Naive B cell (primary cell): ENCODE measurements around the gene JPH2. TPM values are rescaled to one million over a fixed set of nuclear protein-coding genes. Genes with fewer than 3 reads are reported as not detected.
"Not testable (repeated sequence)": the region's sequence is repeated elsewhere in the genome, so short reads cannot be mapped to it uniquely, and the experiment has no call there.

Experiments
- ATAC-seq, 2 donors: fragments of 150-1000 bp; cut with Tn5 transposase; 2 replicates each; pipeline ENCODE4 v1.10.0; 2021; ENCODE audit warnings: low read depth in 2 of 2, mild to moderate bottlenecking in 2 of 2, moderate library complexity in 2 of 2
- DNase-seq: peaks from one replicate; pipeline ENCODE4 v3.0.0; 2022
- H3K27ac Mint-ChIP-seq, 6 donors: one replicate each; pipeline ENCODE4 v1.8.0; 2020 to 2022; ENCODE audit warnings: mild to moderate bottlenecking in 6 of 6, mixed read lengths in 6 of 6, moderate library complexity in 5 of 6, inconsistent platforms in 2 of 6
- H3K27me3 Mint-ChIP-seq, 3 donors: one replicate each; pipeline ENCODE4 v1.8.0; 2021 to 2022; ENCODE audit warnings: mixed read lengths in 3 of 3, mild to moderate bottlenecking in 1 of 3
- H3K36me3 Mint-ChIP-seq, 2 donors: one replicate each; pipeline ENCODE4 v1.8.0; 2020 to 2022; ENCODE audit warnings: mixed read lengths in 2 of 2, inconsistent platforms in 1 of 2, mild to moderate bottlenecking in 1 of 2
- H3K4me1 Mint-ChIP-seq, 3 donors: one replicate each; pipeline ENCODE4 v1.8.0; 2020 to 2022; ENCODE audit warnings: mixed read lengths in 3 of 3, inconsistent platforms in 1 of 3, mild to moderate bottlenecking in 1 of 3, moderate library complexity in 1 of 3
- H3K4me3 Mint-ChIP-seq, 8 donors: one replicate each; pipeline ENCODE4 v1.8.0; 2020 to 2022; ENCODE audit warnings: mild to moderate bottlenecking in 8 of 8, mixed read lengths in 8 of 8, moderate library complexity in 8 of 8, inconsistent platforms in 2 of 8
- H3K9me3 Mint-ChIP-seq, 7 donors: one replicate each; pipeline ENCODE4 v1.8.0; 2020 to 2022; ENCODE audit warnings: mixed read lengths in 7 of 7, mild to moderate bottlenecking in 5 of 7, inconsistent platforms in 2 of 7, moderate library complexity in 1 of 7
- polyA plus RNA-seq, 6 donors: library from polyadenylated mRNA; unstranded; fragments of 300-500 nt; fragmentation: Illumina TruSeq; gene quantifications; one replicate each; pipeline ENCODE4 v1.2.3, GENCODE V29; 2021; ENCODE audit warnings: low read depth in 6 of 6

Gene JPH2
- polyA plus RNA-seq, 6 donors from 2014 or later: not detected

DNA sequence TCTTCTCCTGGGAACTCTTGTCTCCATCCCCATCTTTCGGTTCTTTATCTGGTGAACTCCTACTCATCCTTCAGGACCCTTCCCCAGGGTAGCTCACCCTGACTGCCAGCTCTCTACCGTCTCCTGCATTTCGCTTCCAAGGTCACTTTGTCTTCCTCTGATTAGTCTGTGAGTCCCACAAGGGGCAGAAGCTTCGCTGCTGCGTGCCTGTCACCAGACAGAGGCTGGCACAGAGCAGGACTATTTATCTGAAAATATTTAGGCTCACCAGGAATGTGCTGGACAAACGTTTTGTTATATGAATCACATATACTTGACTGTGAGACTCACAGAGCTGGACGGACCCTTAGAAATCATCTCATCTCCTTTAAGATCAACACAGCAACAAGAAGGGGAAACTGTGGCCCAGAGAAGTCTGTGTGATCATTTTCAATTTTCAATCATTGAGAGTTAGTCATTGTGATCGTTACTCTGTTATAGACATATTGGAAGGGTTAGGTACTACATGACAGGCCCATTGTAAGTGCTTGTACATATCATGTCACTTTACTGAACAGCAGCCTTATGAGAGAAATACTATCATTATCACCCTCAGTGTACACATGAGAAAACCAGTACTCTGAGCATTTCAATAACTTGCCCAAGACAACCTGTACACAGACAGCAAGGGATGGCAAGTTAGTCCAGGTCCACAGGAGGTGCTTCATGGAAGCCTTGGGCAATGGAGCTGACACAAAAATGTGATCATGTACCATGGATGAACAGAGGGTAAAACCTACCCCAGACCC lies 51.4 kb downstream of the JPH2 start:
- DNase-seq: no peak
- H3K27me3 Mint-ChIP-seq: peaks cover 22 to 27% (median 23%) of the 10 kb centered on the region in 3 donors
- H3K9me3 Mint-ChIP-seq: peaks cover 0 to 2% (median 0%) of the 10 kb centered on the region in 7 donors
- no peak overlapping the region for H3K4me3 Mint-ChIP-seq
- H3K36me3 Mint-ChIP-seq: no peaks in the 10 kb centered on the region
- no peak for ATAC-seq
- H3K4me1 Mint-ChIP-seq: no peaks in the 10 kb centered on the region
- peak overlapping the region in 1 of 6 donors; percentile 20 for H3K27ac Mint-ChIP-seq

DNA sequence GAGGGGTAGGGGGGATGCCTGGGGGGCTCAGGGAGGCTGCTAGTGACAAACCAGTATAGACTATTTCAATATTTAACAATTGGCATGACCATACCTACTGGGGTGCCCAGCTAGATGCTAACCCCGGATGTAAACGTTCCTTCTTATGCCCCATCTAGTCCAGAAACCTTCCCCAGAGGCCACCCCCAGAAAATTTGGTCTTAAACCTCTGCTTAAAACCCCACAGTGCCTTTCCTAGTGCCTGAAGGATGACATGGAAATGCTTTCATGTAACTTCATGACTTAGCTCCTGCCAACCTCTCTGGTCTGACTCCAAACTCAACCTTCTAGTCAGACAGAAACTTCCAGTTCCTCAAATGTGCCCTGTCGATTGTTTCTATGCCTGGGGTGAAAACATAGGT lies 52.0 kb downstream of the JPH2 start:
- Mint-ChIP-seq H3K9me3 (peaks cover 0 to 2% (median 0%) of the 10 kb centered on the region in 7 donors), H3K27me3 (peaks cover 20 to 23% (median 23%) of the 10 kb centered on the region in 3 donors), H3K36me3 (no peaks in the 10 kb centered on the region), H3K4me3 (no peak overlapping the region), H3K27ac (no peak overlapping the region), H3K4me1 (no peaks in the 10 kb centered on the region)
- peak in 1 of 2 donors; percentile 56 for ATAC-seq
- DNase-seq: no peak

DNA sequence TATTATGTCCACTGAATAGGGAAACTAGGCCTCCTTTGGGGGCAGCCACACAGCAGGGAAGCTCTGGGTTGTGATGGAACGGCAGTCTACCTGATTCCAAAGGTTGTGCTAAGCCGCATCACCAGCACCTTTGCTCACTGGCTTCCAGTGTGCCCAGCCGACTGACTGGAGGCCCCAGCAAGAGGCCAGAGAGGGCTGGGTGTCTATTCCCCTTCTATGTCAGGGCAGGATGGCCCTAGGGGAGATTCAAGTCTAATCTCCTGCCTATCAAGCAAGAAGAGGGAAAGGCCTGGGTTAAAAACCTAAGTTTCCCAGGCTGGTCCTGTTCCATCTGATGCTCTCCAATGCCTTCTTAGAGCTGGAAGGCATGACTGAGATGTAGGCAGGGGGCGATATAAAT lies 53.6 kb downstream of the JPH2 start:
- H3K4me1 Mint-ChIP-seq: no peaks in the 10 kb centered on the region
- DNase-seq (no peak), ATAC-seq (no peak)
- H3K4me3 Mint-ChIP-seq: no peak overlapping the region
- no peak overlapping the region for H3K27ac Mint-ChIP-seq
- peaks cover 6 to 16% (median 13%) of the 10 kb centered on the region in 3 donors for H3K27me3 Mint-ChIP-seq
- H3K36me3 Mint-ChIP-seq: no peaks in the 10 kb centered on the region
- peaks cover 0 to 2% (median 0%) of the 10 kb centered on the region in 7 donors for H3K9me3 Mint-ChIP-seq

DNA sequence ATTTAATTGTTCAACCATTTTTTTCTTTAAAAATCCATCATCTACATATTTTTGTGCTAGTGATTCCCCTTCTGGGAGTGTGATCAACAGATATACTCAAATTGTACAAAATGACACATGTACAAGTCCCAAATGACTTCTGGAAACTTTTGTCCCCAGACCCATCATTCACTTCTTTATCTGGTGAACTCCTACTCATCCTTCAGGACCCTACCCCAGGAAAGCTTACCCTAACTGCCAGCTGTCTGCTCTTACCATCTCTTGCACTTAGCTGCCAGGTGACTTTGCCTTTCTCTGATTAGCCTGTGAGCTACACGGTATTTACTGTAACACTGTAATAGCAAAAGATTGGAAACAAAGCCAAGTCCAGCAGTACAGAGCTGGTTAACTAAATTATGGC lies 55.3 kb downstream of the JPH2 start:
- H3K27ac Mint-ChIP-seq: no peak overlapping the region
- H3K36me3 Mint-ChIP-seq: no peaks in the 10 kb centered on the region
- ATAC-seq: no peak

DNA sequence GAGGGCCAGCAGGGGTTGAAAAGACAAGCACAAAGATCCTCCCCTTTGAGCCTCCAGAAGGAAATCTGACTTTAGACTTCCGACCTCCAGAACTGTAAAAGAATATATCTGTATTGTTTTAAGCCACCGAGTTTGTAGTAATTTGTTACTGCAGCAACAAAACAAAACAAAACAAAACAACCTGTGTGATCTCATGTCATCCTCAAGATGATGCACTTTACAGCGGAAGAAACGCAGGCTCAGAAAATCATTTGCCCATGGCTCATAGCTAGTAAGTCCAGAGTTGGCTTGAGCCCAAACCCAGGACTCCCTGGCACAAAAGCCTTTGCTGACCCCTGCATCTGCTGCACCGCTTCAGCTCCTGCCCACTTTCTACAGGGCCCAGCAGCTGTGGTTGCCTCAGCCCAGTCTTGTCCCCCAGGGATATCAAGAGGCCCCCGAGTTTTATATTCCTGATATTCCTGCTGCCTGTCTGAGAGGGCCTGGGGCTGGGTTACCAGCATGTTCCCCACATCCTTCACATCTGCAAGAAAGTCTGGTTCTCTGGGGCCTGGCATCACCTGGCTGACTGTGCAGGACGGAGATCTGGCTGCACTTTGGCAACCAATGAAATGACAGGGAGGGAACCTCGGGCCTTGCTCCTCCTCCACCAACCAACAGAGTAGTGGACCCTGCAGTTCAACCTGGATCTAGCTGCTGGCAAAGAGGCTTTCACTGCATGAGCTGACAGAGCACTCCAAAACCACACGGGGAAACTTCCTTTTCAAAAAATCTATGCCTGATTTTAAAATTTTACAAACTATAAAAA lies 56.9 kb downstream of the JPH2 start:
- DNase-seq (no peak), ATAC-seq (no peak)
- Mint-ChIP-seq H3K9me3 (peaks cover 0 to 4% (median 0%) of the 10 kb centered on the region in 7 donors), H3K27me3 (peaks cover 10 to 26% (median 17%) of the 10 kb centered on the region in 3 donors), H3K4me1 (no peaks in the 10 kb centered on the region), H3K27ac (peak overlapping the region in 1 of 6 donors; percentile 33), H3K4me3 (no peak overlapping the region), H3K36me3 (no peaks in the 10 kb centered on the region)

More for the DNA sequence above, 55.3 kb downstream of the JPH2 start:
- H3K9me3 Mint-ChIP-seq: peaks cover 0 to 2% (median 0%) of the 10 kb centered on the region in 7 donors
- H3K4me1 Mint-ChIP-seq: no peaks in the 10 kb centered on the region
- no peak overlapping the region for H3K4me3 Mint-ChIP-seq
- no peak for DNase-seq
- peaks cover 10 to 17% (median 15%) of the 10 kb centered on the region in 3 donors for H3K27me3 Mint-ChIP-seq

DNA sequence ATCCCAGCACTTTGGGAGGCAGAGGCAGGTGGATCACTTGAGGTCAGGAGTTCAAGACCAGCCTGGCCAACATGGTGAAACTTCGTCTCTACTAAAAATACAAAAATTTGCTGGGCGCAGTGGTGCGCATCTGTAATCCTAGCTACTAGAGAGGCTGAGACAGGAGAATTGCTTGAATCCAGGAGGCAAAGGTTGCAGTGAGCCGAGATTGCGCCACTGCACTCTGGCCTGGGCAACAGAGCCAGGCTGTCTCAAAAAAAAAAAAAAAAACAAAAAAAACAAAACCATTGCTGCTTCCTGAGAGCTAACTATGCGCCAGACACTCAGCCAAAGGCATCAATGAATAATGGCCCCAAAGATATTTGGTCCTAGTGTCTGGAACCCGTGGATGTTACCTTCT lies 57.7 kb downstream of the JPH2 start:
- H3K4me3 Mint-ChIP-seq, H3K4me1 Mint-ChIP-seq, H3K9me3 Mint-ChIP-seq, ATAC-seq, H3K27ac Mint-ChIP-seq, H3K36me3 Mint-ChIP-seq, DNase-seq: not testable (repeated sequence)
- H3K27me3 Mint-ChIP-seq: peaks cover 11 to 28% (median 17%) of the 10 kb centered on the region in 3 donors

DNA sequence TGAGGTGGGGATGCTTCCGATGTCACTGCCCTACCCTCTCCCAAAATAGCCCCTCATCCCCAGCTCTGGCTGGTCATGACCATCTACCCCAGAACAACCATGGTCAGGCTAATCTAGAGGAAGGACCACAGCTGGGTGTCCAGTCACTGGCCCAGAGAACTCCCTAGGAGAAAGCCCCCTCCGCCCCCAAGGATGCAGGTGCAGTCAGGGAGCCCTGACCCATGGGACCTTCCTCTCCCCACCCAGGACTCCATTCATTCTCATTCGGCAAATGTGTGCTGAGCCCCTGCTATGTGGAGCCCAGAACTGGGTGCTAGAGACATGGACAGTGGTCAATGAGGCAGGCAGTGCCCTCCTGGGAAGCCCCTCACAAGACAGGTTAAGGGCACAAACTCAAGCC lies 60.5 kb downstream of the JPH2 start:
- DNase-seq (no peak), ATAC-seq (no peak)
- Mint-ChIP-seq H3K4me3 (no peak overlapping the region), H3K27me3 (peaks cover 13 to 48% (median 37%) of the 10 kb centered on the region in 3 donors), H3K27ac (no peak overlapping the region), H3K9me3 (peaks cover 0 to 2% (median 0%) of the 10 kb centered on the region in 7 donors), H3K36me3 (no peaks in the 10 kb centered on the region), H3K4me1 (no peaks in the 10 kb centered on the region)

DNA sequence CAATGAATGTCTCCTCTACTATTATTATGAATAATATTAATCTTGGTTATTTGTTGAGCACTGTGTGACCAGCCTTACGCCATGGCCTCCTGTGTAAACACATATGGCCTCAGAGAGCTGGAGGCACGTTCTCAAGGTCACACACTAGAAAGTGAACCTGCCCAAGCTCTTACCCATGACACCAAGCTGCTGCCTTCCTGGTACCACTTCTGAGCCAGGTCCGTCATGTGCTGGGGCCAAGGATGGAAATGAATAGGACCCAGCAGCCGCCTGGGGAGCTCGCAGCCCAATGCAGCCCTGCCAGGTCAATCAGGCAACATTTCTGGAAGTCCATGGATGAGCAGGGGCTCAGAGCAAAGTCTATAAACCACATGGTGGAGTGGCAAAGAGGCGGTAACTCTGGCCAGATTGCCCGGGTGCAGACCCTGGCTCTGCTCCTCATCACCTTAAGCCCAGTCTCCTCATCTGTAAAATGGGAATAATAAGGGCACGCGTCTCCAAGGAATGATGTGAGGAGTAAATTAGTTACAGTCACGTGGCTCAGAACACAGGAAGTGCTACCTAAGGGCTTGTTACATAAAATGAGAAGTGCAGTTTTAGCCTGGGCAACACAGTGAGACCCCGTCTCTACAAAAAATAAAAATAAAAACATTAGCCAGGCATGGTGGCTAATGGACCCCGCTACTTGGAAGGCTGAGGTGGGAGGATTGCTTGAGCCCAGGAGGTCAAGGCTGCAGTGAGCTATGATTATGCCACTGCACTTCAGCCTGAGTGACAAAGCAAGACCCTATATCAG lies 61.5 kb downstream of the JPH2 start:
- no peak for DNase-seq
- no peak overlapping the region for H3K4me3 Mint-ChIP-seq
- peaks cover 0 to 2% (median 0%) of the 10 kb centered on the region in 7 donors for H3K9me3 Mint-ChIP-seq
- H3K27me3 Mint-ChIP-seq: peaks cover 18 to 53% (median 37%) of the 10 kb centered on the region in 3 donors
- H3K27ac Mint-ChIP-seq: no peak overlapping the region
- no peaks in the 10 kb centered on the region for H3K36me3 Mint-ChIP-seq
- ATAC-seq: no peak
- H3K4me1 Mint-ChIP-seq: no peaks in the 10 kb centered on the region

DNA sequence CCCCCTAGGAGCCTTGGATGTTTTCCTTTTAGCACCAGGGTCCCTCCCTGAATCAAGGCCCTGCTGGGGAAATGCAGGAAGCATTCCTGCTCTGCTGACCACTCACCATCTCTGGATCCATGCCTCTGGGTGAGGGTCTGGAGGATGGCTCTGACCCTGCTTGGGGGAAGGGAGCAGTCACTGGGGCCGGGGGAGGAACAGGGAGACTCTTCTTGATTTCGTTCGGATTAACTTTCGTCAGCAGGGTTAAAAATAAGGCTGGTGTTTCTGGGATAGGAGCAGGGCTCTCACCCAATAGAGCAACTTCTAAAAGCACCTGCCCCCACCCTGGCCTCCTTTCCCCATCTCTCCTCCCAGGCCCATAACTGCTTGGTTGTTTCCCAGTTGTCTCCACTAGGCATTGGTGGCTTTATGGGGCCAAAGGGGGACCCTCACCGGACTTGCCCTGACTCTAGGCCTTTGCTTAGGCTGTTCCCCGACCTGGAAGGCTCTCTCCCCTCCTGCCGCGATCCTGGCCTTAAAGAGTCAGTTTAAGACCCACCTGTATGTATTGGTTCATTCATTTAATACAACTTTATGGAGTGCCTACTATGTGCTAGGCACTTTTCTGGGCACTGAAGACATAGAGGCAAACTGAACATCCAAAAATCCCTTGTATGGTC lies 63.0 kb downstream of the JPH2 start:
- no peak overlapping the region for H3K4me3 Mint-ChIP-seq
- no peak for DNase-seq
- no peaks in the 10 kb centered on the region for H3K36me3 Mint-ChIP-seq
- no peak overlapping the region for H3K27ac Mint-ChIP-seq
- H3K4me1 Mint-ChIP-seq: no peaks in the 10 kb centered on the region
- no peak for ATAC-seq
- H3K9me3 Mint-ChIP-seq: peaks cover 0 to 2% (median 0%) of the 10 kb centered on the region in 7 donors
- peaks cover 23 to 59% (median 46%) of the 10 kb centered on the region in 3 donors for H3K27me3 Mint-ChIP-seq

DNA sequence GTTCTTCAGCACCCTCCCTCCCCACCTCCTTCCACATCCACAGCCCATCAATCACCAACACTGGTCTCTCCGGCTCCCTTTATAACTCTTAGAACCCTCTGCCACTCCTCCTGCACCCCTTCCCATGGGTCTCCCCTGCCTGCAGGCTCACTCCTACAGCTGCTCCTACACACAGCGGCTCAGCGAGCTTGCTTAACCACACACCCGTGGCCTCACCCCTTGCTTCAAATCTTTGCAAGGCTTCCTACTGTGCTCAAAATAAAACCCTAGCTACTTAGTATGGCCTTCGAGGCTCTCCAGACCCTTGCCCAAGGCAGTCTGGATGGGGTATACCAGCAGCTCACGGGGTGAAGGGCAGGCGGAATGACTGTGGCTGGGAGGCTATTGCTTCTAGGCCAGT lies 63.7 kb downstream of the JPH2 start:
- no peak for DNase-seq
- Mint-ChIP-seq H3K36me3 (no peaks in the 10 kb centered on the region), H3K27ac (no peak overlapping the region), H3K9me3 (peaks cover 0 to 3% (median 0%) of the 10 kb centered on the region in 7 donors), H3K27me3 (peaks cover 23 to 58% (median 53%) of the 10 kb centered on the region in 3 donors), H3K4me3 (peak overlapping the region in 1 of 8 donors; percentile 71), H3K4me1 (no peaks in the 10 kb centered on the region)
- ATAC-seq: no peak

DNA sequence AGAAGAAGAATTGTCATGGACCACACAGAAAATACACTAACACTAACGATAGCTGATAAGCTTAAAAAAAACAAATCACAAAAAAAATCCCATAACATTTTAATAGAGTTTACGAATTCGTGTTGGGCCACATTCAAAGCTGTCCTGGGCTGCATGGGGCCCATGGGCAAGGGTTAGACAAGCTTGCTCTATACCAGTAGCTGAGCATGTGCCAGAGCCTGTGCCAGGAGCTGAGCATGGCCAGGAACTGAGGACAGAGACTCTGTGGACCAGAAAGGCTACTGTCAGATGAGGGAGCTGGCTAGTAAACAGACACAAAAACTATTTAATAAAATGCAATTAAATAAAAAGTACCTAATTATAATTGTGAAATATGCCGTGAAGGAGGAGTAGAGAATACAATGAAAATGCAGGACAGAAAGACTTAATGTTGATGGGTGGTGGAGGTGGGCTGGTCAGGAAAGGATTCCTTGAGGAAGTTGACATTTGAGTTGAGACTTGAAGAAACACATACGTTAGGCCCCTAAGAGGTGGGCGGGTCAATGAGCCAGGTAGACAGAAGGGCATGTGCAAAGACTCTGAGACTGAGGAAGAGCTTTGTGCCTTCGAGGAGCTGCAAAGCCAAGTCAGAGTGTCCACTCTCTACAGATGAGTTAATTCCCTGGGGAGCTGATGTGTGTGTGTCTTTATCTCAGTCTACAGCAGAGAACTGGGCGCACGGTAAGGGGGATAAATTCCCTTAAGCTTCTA lies 66.1 kb downstream of the JPH2 start:
- no peaks in the 10 kb centered on the region for H3K36me3 Mint-ChIP-seq
- peaks cover 0 to 3% (median 0%) of the 10 kb centered on the region in 7 donors for H3K9me3 Mint-ChIP-seq
- no peak overlapping the region for H3K27ac Mint-ChIP-seq

More for the DNA sequence above, 66.1 kb downstream of the JPH2 start:
- H3K27me3 Mint-ChIP-seq: peaks cover 28 to 65% (median 62%) of the 10 kb centered on the region in 3 donors
- DNase-seq (no peak), ATAC-seq (no peak)
- no peak overlapping the region for H3K4me3 Mint-ChIP-seq
- H3K4me1 Mint-ChIP-seq: peaks cover 0 to 5% (median 4%) of the 10 kb centered on the region in 3 donors
